ENCODE data around the gene RACGAP1. TPM values are rescaled to one million over a fixed set of nuclear protein-coding genes. Genes with fewer than 3 reads are reported as not detected.

Gene RACGAP1, protein sequence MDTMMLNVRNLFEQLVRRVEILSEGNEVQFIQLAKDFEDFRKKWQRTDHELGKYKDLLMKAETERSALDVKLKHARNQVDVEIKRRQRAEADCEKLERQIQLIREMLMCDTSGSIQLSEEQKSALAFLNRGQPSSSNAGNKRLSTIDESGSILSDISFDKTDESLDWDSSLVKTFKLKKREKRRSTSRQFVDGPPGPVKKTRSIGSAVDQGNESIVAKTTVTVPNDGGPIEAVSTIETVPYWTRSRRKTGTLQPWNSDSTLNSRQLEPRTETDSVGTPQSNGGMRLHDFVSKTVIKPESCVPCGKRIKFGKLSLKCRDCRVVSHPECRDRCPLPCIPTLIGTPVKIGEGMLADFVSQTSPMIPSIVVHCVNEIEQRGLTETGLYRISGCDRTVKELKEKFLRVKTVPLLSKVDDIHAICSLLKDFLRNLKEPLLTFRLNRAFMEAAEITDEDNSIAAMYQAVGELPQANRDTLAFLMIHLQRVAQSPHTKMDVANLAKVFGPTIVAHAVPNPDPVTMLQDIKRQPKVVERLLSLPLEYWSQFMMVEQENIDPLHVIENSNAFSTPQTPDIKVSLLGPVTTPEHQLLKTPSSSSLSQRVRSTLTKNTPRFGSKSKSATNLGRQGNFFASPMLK
- 1 to 10 TPM; 3.9 to 4.6 TPM for total RNA-seq

- TF ChIP-seq CTCF (IDR thresholded peaks at IDR 0.05) (no peak), POLR2A (IDR thresholded peaks at IDR 0.05) (peak in 1 of 3 donors; percentile 22)
These were observed at the start of gene RACGAP1 for GRCh38 chr12:50025187-50026059. RACGAP1 (minus strand) TSS chr12:50025494; CDS start chr12:50016715, 8,779 bp downstream.

GRCh38 chr12:50073712-50074111 lies 48.4 kb upstream of the RACGAP1 start:
- WGBS, 2 donors = 59 to 81% methylated on average over 2 to 7 of the region's 10 CpGs
- Histone ChIP-seq H3K4me1 (peaks cover 6% of the 10 kb centered on the region), H3K36me3 (replicated peaks in 1 of 2; ENCODE audit: insufficient read depth in 1 of 2, low read depth in 2 of 2) (no peaks in the 10 kb centered on the region), H3K4me3 (no peak overlapping the region), H3K27ac (no peak overlapping the region), H3K9me3 (no peaks in the 10 kb centered on the region), H3K27me3 (no peaks in the 10 kb centered on the region)
- TF ChIP-seq CTCF (IDR thresholded peaks at IDR 0.05) (no peak), POLR2A (IDR thresholded peaks at IDR 0.05) (no peak)
- ATAC-seq (no peak), DNase-seq (no peak)
- intact Hi-C loops (cut with DNase I) = no loop called here

More at GRCh38 chr12:50025187-50026059, at the start of gene RACGAP1:
- WGBS, 2 donors = 3 to 4% methylated on average over 40 to 47 of the region's 47 CpGs
- peak within 1 kb of the TSS in 3 of 4 donors; percentile 23 to 27 (median 23) for H3K27ac ChIP-seq
- DNase-seq (peak; percentile 96 to 98 (median 97)), ATAC-seq (peak; percentile 100)
- no peaks in the 10 kb centered on the region for H3K36me3 ChIP-seq (replicated peaks in 1 of 2; ENCODE audit: insufficient read depth in 1 of 2, low read depth in 2 of 2)
- peaks cover 5% of the 10 kb centered on the region for H3K4me1 ChIP-seq
- intact Hi-C loops (cut with DNase I) = no loop called here
- peak within 1 kb of the TSS; percentile 55 to 75 for H3K4me3 ChIP-seq
- H3K9me3 ChIP-seq = no peaks in the 10 kb centered on the region
- no peaks in the 10 kb centered on the region for H3K27me3 ChIP-seq

DNA sequence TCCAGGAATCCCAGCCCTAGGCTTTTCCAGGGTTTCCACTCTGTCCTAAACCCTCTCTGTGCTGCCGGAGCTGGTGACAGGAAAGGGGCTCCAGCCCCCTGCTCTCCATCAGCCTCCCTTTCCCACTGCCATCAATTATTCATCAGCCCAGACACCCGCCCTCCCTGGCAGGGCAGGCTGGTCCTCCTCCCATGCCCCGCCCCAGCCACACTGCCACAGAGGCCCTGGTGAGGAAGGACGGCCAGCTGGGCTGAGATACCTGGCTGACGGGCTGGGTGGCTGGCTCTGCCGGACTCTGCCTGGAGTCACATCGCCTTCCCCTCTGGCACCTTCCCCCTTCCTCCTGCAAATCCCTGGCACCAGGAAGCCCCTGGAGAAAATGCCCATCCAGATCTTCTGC lies 47.9 kb upstream of the RACGAP1 start:
- Histone ChIP-seq H3K4me1 (peaks cover 6% of the 10 kb centered on the region), H3K36me3 (replicated peaks in 1 of 2; ENCODE audit: insufficient read depth in 1 of 2, low read depth in 2 of 2) (no peaks in the 10 kb centered on the region), H3K9me3 (no peaks in the 10 kb centered on the region), H3K27me3 (no peaks in the 10 kb centered on the region), H3K27ac (no peak overlapping the region), H3K4me3 (no peak overlapping the region)
- 62 to 65% methylated on average over 7 of the region's 7 CpGs for WGBS, 2 donors
- DNase-seq (no peak), ATAC-seq (no peak)
- intact Hi-C loops (cut with DNase I) = no loop called here
- TF ChIP-seq POLR2A (IDR thresholded peaks at IDR 0.05) = no peak
- TF ChIP-seq CTCF (IDR thresholded peaks at IDR 0.05) = no peak

DNA sequence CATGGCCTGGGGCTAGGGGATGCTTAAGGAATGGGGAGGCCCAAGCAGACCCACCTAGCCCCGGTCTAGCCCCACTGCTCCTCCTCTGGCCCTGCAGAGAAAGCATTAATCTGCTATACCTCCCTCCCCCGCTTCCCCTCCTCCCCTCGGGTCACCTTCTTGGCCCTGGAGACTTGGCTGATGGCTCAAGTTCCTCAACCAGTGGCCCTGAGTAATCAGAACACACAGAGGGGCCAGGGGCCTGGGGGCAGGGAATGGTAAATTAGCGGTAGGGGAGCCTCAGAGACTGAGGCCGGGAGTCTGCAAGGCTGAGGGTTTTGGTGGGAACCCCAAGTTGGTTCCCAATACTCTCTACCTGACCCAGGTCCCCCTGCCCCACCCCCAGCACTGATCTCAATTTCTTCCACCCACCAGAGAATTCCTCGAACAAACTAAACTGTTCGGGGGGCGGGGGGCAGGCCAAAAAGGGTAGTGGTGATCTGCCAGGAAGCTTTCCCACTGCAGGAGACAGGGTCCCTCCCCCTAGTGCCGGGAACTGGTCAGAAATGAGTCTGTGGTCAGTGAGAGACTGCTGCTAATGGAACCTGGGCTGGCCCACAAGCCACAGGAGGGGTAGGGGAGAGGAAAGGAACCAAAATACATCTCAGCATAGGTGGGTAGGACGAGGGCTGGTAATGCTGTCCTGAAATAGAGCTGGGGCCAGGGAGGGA lies 47.1 kb upstream of the RACGAP1 start:
- WGBS, 2 donors = 52 to 54% methylated on average over 10 of the region's 10 CpGs
- H3K36me3 ChIP-seq (replicated peaks in 1 of 2; ENCODE audit: insufficient read depth in 1 of 2, low read depth in 2 of 2) = no peaks in the 10 kb centered on the region
- DNase-seq = no peak
- no peaks in the 10 kb centered on the region for H3K9me3 ChIP-seq
- H3K4me3 ChIP-seq = no peak overlapping the region
- intact Hi-C loops (cut with DNase I) = no loop called here
- ATAC-seq = no peak
- H3K27me3 ChIP-seq = no peaks in the 10 kb centered on the region
- H3K4me1 ChIP-seq = peaks cover 6% of the 10 kb centered on the region
- H3K27ac ChIP-seq = no peak overlapping the region
- no peak for TF ChIP-seq CTCF (IDR thresholded peaks at IDR 0.05)
